ENCODE data around the gene SAMHD1.

GRCh38 chr20:36956016-36956415 lies 4.5 kb upstream of the SAMHD1 start:
- TF ChIP-seq, protein P1, sequence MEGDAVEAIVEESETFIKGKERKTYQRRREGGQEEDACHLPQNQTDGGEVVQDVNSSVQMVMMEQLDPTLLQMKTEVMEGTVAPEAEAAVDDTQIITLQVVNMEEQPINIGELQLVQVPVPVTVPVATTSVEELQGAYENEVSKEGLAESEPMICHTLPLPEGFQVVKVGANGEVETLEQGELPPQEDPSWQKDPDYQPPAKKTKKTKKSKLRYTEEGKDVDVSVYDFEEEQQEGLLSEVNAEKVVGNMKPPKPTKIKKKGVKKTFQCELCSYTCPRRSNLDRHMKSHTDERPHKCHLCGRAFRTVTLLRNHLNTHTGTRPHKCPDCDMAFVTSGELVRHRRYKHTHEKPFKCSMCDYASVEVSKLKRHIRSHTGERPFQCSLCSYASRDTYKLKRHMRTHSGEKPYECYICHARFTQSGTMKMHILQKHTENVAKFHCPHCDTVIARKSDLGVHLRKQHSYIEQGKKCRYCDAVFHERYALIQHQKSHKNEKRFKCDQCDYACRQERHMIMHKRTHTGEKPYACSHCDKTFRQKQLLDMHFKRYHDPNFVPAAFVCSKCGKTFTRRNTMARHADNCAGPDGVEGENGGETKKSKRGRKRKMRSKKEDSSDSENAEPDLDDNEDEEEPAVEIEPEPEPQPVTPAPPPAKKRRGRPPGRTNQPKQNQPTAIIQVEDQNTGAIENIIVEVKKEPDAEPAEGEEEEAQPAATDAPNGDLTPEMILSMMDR (IDR thresholded peaks at IDR 0.05; ENCODE audit: poor library complexity): no peak
- TF ChIP-seq EZH2phosphoT487 (IDR thresholded peaks at IDR 0.05; ENCODE audit: low read depth, severe bottlenecking, unreplicated experiment) (no peak), EZH2 (IDR thresholded peaks at IDR 0.05; ENCODE audit: borderline replicate concordance) (no peak)

Measured in hepatocyte (in vitro differentiated cells).